ENCODE data around the gene PRR15L. TPM values are rescaled to one million over a fixed set of nuclear protein-coding genes. Genes with fewer than 3 reads are reported as not detected.
"Not testable (repeated sequence)": the region's sequence is repeated elsewhere in the genome, so short reads cannot be mapped to it uniquely, and the experiment has no call there.

PRR15L gene
- polyA plus RNA-seq, 4 donors: 159 to 388 (median 277) TPM

DNA sequence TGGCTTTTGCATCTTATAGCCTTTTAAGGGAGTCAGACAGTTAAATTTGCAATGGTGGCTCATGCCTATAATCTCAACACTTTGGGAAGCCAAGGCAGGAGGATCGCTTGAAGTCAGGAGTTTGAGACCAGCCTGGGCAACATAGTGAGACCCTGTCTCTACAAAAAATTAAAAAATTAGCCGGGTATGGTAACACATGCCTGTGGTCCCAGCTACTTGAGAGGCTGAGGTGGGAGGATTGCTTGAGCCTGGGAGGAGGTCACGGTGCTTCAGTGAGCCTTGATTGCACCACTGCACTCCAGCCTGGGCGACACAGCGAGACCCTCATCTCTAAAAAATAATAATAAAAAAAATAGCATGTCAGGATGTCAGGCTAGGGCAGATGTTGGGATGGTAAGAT is 44.0 kb upstream of the PRR15L start:
- peaks cover 0 to 10% (median 0%) of the 10 kb centered on the region in 3 donors for H3K4me1 ChIP-seq (ENCODE audit: control insufficient read depth in 3 of 3, insufficient read depth in 2 of 3, low read depth in 1 of 3, low read length in 2 of 3)
- H3K9me3 ChIP-seq (ENCODE audit: control insufficient read depth in 2 of 2, insufficient read depth in 1 of 2, low read depth in 1 of 2, low read length in 1 of 2); DNase-seq; FAIRE-seq; H3K4me3 ChIP-seq (ENCODE audit: low read depth in 1 of 3, low read length in 3 of 3); H3K27ac ChIP-seq (ENCODE audit: low read depth in 1 of 3, low read length in 2 of 3); H3K27me3 ChIP-seq (ENCODE audit: control insufficient read depth in 3 of 3, insufficient read depth in 3 of 3, low read length in 3 of 3); H3K36me3 ChIP-seq (ENCODE audit: control insufficient read depth in 3 of 3, insufficient read depth in 2 of 3, low read depth in 1 of 3, low read length in 3 of 3): not testable (repeated sequence)
- 93 to 97% (median 95%) methylated on average over 5 of the region's 5 CpGs for WGBS, 3 donors

- WGBS, 3 donors: 77 to 85% (median 83%) methylated on average over 1 of the region's 1 CpG
- FAIRE-seq: no peak
- Histone ChIP-seq H3K27me3 (ENCODE audit: control insufficient read depth in 3 of 3, insufficient read depth in 3 of 3, low read length in 3 of 3) (peaks cover 0 to 6% (median 0%) of the 10 kb centered on the region in 3 donors), H3K36me3 (ENCODE audit: control insufficient read depth in 3 of 3, insufficient read depth in 2 of 3, low read depth in 1 of 3, low read length in 3 of 3) (no peaks in the 10 kb centered on the region), H3K4me1 (ENCODE audit: control insufficient read depth in 3 of 3, insufficient read depth in 2 of 3, low read depth in 1 of 3, low read length in 2 of 3) (peaks cover 0 to 10% (median 0%) of the 10 kb centered on the region in 3 donors), H3K9me3 (ENCODE audit: control insufficient read depth in 2 of 2, insufficient read depth in 1 of 2, low read depth in 1 of 2, low read length in 1 of 2) (no peaks in the 10 kb centered on the region), H3K4me3 (ENCODE audit: low read depth in 1 of 3, low read length in 3 of 3) (no peak overlapping the region), H3K27ac (ENCODE audit: low read depth in 1 of 3, low read length in 2 of 3) (no peak overlapping the region)
- no peak for DNase-seq
These were observed 43.5 kb upstream of the PRR15L start for GRCh38 chr17:48001197-48001596.

DNA sequence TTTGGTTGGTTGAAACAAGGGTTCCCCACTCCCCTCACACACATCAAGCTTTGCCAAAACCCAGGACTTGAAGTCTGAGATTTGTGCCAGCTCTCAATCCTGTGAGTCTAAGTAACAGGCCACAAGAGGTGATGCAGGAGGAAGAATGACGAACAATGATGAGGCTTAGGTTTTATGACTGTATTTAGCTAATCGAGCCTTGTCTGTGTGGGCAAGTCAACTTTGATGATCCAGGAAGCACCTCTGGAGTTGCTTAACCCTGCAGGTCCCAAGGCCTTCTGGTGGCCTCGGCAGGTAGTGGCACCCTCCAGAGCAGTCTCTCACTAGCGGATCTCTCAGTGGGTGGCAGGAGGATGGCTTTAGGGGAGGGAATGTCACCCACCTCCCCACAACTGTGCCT is 41.9 kb upstream of the PRR15L start:
- Histone ChIP-seq H3K4me3 (ENCODE audit: low read depth in 1 of 3, low read length in 3 of 3) (no peak overlapping the region), H3K36me3 (ENCODE audit: control insufficient read depth in 3 of 3, insufficient read depth in 2 of 3, low read depth in 1 of 3, low read length in 3 of 3) (no peaks in the 10 kb centered on the region), H3K4me1 (ENCODE audit: control insufficient read depth in 3 of 3, insufficient read depth in 2 of 3, low read depth in 1 of 3, low read length in 2 of 3) (peaks cover 0 to 10% (median 0%) of the 10 kb centered on the region in 3 donors), H3K9me3 (ENCODE audit: control insufficient read depth in 2 of 2, insufficient read depth in 1 of 2, low read depth in 1 of 2, low read length in 1 of 2) (no peaks in the 10 kb centered on the region), H3K27ac (ENCODE audit: low read depth in 1 of 3, low read length in 2 of 3) (no peak overlapping the region), H3K27me3 (ENCODE audit: control insufficient read depth in 3 of 3, insufficient read depth in 3 of 3, low read length in 3 of 3) (peaks cover 0 to 7% (median 0%) of the 10 kb centered on the region in 3 donors)
- FAIRE-seq (no peak), DNase-seq (peak in 1 of 2 donors; percentile 17)
- WGBS, 3 donors: 25 to 42% (median 29%) methylated on average over 4 of the region's 4 CpGs

GRCh38 chr17:47998044-47998443 is 40.4 kb upstream of the PRR15L start:
- no peak for FAIRE-seq
- no peak overlapping the region for H3K4me3 ChIP-seq (ENCODE audit: low read depth in 1 of 3, low read length in 3 of 3)
- no peaks in the 10 kb centered on the region for H3K9me3 ChIP-seq (ENCODE audit: control insufficient read depth in 2 of 2, insufficient read depth in 1 of 2, low read depth in 1 of 2, low read length in 1 of 2)
- no peak overlapping the region for H3K27ac ChIP-seq (ENCODE audit: low read depth in 1 of 3, low read length in 2 of 3)
- H3K27me3 ChIP-seq (ENCODE audit: control insufficient read depth in 3 of 3, insufficient read depth in 3 of 3, low read length in 3 of 3): peaks cover 0 to 2% (median 0%) of the 10 kb centered on the region in 3 donors
- H3K36me3 ChIP-seq (ENCODE audit: control insufficient read depth in 3 of 3, insufficient read depth in 2 of 3, low read depth in 1 of 3, low read length in 3 of 3): no peaks in the 10 kb centered on the region
- peaks cover 0 to 8% (median 0%) of the 10 kb centered on the region in 3 donors for H3K4me1 ChIP-seq (ENCODE audit: control insufficient read depth in 3 of 3, insufficient read depth in 2 of 3, low read depth in 1 of 3, low read length in 2 of 3)
- DNase-seq: no peak
- WGBS, 3 donors: 90 to 95% (median 92%) methylated on average over 7 of the region's 7 CpGs

DNA sequence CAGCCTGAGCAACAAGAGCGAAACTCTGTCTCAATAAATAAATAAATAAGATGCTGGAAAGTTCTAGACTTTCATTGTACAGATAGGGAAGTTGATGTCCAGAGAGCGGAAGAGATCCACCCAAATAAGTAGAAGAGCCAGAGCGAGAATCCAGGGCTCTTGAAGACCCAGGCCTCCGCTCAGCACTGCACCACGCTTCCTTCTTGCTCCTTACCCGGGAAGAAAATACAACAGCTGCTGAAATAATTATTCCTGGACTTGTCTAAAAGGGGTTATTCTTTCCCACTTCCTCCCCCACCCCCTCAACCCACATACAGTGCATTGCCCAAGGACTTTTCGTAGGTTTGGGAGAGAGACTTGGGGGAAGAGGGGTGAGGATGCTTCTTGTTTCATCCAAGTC is 39.9 kb upstream of the PRR15L start:
- no peak for FAIRE-seq
- 80 to 89% (median 88%) methylated on average over 7 of the region's 7 CpGs for WGBS, 3 donors
- peaks cover 0 to 5% (median 0%) of the 10 kb centered on the region in 3 donors for H3K4me1 ChIP-seq (ENCODE audit: control insufficient read depth in 3 of 3, insufficient read depth in 2 of 3, low read depth in 1 of 3, low read length in 2 of 3)

DNA sequence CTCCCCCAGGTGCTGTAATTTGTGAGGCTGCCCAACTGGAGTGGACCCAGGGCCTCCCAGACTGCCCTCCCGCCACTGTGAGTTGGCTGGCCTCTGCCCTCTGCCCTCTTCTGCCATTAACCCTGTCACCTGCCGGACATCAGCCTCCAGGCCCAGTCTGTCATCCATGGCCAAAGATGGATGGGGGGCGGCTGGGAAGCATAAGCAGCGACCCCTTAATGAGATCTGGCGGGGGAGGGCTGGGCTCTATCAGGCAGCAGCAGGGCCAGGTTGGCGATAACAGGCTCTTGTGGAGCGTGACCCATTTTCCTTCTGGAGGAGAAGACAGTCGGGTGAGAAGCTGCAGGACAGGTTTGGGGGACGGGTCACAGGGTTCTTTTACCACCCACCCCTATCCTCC is 38.5 kb upstream of the PRR15L start:
- Histone ChIP-seq H3K4me1 (ENCODE audit: control insufficient read depth in 3 of 3, insufficient read depth in 2 of 3, low read depth in 1 of 3, low read length in 2 of 3) (no peaks in the 10 kb centered on the region), H3K27me3 (ENCODE audit: control insufficient read depth in 3 of 3, insufficient read depth in 3 of 3, low read length in 3 of 3) (peaks cover 0 to 2% (median 0%) of the 10 kb centered on the region in 3 donors), H3K36me3 (ENCODE audit: control insufficient read depth in 3 of 3, insufficient read depth in 2 of 3, low read depth in 1 of 3, low read length in 3 of 3) (no peaks in the 10 kb centered on the region), H3K9me3 (ENCODE audit: control insufficient read depth in 2 of 2, insufficient read depth in 1 of 2, low read depth in 1 of 2, low read length in 1 of 2) (no peaks in the 10 kb centered on the region), H3K4me3 (ENCODE audit: low read depth in 1 of 3, low read length in 3 of 3) (no peak overlapping the region), H3K27ac (ENCODE audit: low read depth in 1 of 3, low read length in 2 of 3) (no peak overlapping the region)
- 53 to 72% (median 57%) methylated on average over 9 of the region's 9 CpGs for WGBS, 3 donors
- DNase-seq (no peak), FAIRE-seq (no peak)

More for the DNA sequence above, 39.9 kb upstream of the PRR15L start:
- Histone ChIP-seq H3K4me3 (ENCODE audit: low read depth in 1 of 3, low read length in 3 of 3) (no peak overlapping the region), H3K27me3 (ENCODE audit: control insufficient read depth in 3 of 3, insufficient read depth in 3 of 3, low read length in 3 of 3) (peaks cover 0 to 2% (median 0%) of the 10 kb centered on the region in 3 donors), H3K36me3 (ENCODE audit: control insufficient read depth in 3 of 3, insufficient read depth in 2 of 3, low read depth in 1 of 3, low read length in 3 of 3) (no peaks in the 10 kb centered on the region), H3K9me3 (ENCODE audit: control insufficient read depth in 2 of 2, insufficient read depth in 1 of 2, low read depth in 1 of 2, low read length in 1 of 2) (no peaks in the 10 kb centered on the region), H3K27ac (ENCODE audit: low read depth in 1 of 3, low read length in 2 of 3) (no peak overlapping the region)
- no peak for DNase-seq

DNA sequence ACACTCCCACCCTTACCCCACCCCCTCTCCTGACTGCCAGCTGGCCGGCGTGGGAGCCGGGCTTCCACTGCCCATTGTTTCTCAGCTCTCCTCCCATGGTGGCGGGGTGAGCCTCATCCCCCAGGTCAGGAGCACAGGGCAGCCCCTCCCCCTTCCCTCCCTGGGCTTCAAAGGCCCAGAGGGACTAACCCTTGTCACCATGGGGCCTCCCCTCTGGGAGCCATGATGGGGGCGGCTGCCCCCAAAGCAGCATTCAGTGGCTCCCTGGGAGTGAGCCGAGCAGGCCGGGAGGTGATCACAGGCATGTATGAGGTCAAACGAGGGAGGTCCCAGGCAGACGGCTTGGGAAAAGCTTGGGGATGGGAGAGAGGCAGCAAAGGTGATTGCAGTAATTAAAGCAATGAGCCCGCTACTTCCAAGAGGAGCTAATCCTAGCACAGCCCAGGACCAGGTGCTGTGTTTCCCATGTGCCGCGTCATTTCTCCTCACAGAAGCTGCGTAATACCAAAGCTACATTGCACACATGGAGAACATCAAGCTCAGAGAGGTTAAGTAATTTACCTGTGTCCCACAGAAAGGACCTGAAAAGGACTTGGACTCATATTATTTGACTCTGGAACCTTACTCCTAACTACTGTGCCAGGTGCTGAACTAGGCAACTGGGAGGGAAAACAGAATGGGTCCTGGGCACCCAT is 37.7 kb upstream of the PRR15L start:
- WGBS, 3 donors: 69 to 85% (median 72%) methylated on average over 11 to 13 of the region's 13 CpGs
- H3K27me3 ChIP-seq (ENCODE audit: control insufficient read depth in 3 of 3, insufficient read depth in 3 of 3, low read length in 3 of 3): peaks cover 0 to 2% (median 0%) of the 10 kb centered on the region in 3 donors
- no peak overlapping the region for H3K27ac ChIP-seq (ENCODE audit: low read depth in 1 of 3, low read length in 2 of 3)
- no peak overlapping the region for H3K4me3 ChIP-seq (ENCODE audit: low read depth in 1 of 3, low read length in 3 of 3)
- DNase-seq: no peak
- H3K36me3 ChIP-seq (ENCODE audit: control insufficient read depth in 3 of 3, insufficient read depth in 2 of 3, low read depth in 1 of 3, low read length in 3 of 3): no peaks in the 10 kb centered on the region
- FAIRE-seq: no peak
- no peaks in the 10 kb centered on the region for H3K4me1 ChIP-seq (ENCODE audit: control insufficient read depth in 3 of 3, insufficient read depth in 2 of 3, low read depth in 1 of 3, low read length in 2 of 3)
- H3K9me3 ChIP-seq (ENCODE audit: control insufficient read depth in 2 of 2, insufficient read depth in 1 of 2, low read depth in 1 of 2, low read length in 1 of 2): no peaks in the 10 kb centered on the region

- Histone ChIP-seq H3K4me3 (ENCODE audit: low read depth in 1 of 3, low read length in 3 of 3) (no peak overlapping the region), H3K9me3 (ENCODE audit: control insufficient read depth in 2 of 2, insufficient read depth in 1 of 2, low read depth in 1 of 2, low read length in 1 of 2) (no peaks in the 10 kb centered on the region), H3K27me3 (ENCODE audit: control insufficient read depth in 3 of 3, insufficient read depth in 3 of 3, low read length in 3 of 3) (peaks cover 0 to 2% (median 0%) of the 10 kb centered on the region in 3 donors), H3K4me1 (ENCODE audit: control insufficient read depth in 3 of 3, insufficient read depth in 2 of 3, low read depth in 1 of 3, low read length in 2 of 3) (no peaks in the 10 kb centered on the region), H3K27ac (ENCODE audit: low read depth in 1 of 3, low read length in 2 of 3) (no peak overlapping the region), H3K36me3 (ENCODE audit: control insufficient read depth in 3 of 3, insufficient read depth in 2 of 3, low read depth in 1 of 3, low read length in 3 of 3) (no peaks in the 10 kb centered on the region)
- 62 to 80% (median 66%) methylated on average over 4 of the region's 4 CpGs for WGBS, 3 donors
- no peak for FAIRE-seq
- no peak for DNase-seq
These were observed 37.0 kb upstream of the PRR15L start for GRCh38 chr17:47994724-47995123.

DNA sequence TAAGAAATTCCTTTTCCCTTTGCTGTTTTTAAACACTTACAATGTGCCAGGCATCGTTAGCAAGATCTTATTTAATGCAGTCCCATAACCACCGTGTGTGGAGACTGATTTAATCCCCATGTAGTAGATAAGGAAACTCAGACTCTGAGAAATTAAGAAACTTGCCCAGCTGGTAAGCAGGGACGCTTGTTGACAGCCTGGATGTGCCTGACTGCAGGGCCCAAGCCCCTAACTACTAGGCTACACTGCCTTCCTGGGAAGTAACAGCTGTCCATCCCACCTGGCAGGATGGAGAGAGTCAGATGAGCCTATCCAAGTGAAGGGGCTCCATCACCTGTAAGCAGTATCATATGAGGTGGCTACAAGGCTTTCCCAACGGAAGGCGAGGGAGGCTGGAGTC is 36.3 kb upstream of the PRR15L start:
- H3K36me3 ChIP-seq (ENCODE audit: control insufficient read depth in 3 of 3, insufficient read depth in 2 of 3, low read depth in 1 of 3, low read length in 3 of 3): no peaks in the 10 kb centered on the region
- no peaks in the 10 kb centered on the region for H3K9me3 ChIP-seq (ENCODE audit: control insufficient read depth in 2 of 2, insufficient read depth in 1 of 2, low read depth in 1 of 2, low read length in 1 of 2)
- DNase-seq: no peak
- WGBS, 3 donors: 69 to 80% (median 69%) methylated on average over 5 of the region's 5 CpGs
- H3K4me1 ChIP-seq (ENCODE audit: control insufficient read depth in 3 of 3, insufficient read depth in 2 of 3, low read depth in 1 of 3, low read length in 2 of 3): no peaks in the 10 kb centered on the region
- FAIRE-seq: no peak
- H3K27me3 ChIP-seq (ENCODE audit: control insufficient read depth in 3 of 3, insufficient read depth in 3 of 3, low read length in 3 of 3): peaks cover 0 to 2% (median 0%) of the 10 kb centered on the region in 3 donors
- no peak overlapping the region for H3K4me3 ChIP-seq (ENCODE audit: low read depth in 1 of 3, low read length in 3 of 3)
- H3K27ac ChIP-seq (ENCODE audit: low read depth in 1 of 3, low read length in 2 of 3): no peak overlapping the region

All from small intestine (tissue), 7 donors.